HG02623 (cell line): Measurements from ENCODE around the gene ZBTB7C.
"Not testable (repeated sequence)": the region's sequence is repeated elsewhere in the genome, so short reads cannot be mapped to it uniquely, and the experiment has no call there.

Experiments
- ATAC-seq: cut with Tn5 transposase; IDR thresholded peaks from one replicate; pipeline ENCODE4 v1.9.1; 2021; ENCODE audit warnings: moderate library complexity; ENCODE audit not compliant: unreplicated experiment

The ZBTB7C gene

GRCh38 chr18:48408727-48409590 is at the start of gene ZBTB7C:
ZBTB7C (minus strand) TSS chr18:48409383.
- ATAC-seq, result no peak

DNA sequence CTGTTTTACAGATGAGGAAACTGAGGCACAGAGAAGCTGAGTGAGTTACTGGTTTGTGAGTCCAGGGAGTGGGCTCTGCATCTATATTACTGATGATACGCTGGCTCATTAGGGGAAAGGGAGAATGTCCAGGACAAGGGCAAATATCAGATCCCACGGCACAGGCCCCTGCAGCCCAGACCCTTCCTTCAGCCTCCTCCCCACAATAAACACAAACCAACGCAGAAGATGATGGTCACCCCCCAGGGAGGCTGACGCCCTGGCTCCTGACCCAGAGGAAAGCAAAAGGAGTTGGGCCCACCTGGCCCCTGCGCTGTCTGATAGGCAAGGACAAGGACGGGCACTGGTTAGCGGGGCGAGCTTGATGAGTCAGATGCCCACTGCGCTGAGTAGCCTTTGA is 47.7 kb upstream of the ZBTB7C start:
- ATAC-seq, result no peak

DNA sequence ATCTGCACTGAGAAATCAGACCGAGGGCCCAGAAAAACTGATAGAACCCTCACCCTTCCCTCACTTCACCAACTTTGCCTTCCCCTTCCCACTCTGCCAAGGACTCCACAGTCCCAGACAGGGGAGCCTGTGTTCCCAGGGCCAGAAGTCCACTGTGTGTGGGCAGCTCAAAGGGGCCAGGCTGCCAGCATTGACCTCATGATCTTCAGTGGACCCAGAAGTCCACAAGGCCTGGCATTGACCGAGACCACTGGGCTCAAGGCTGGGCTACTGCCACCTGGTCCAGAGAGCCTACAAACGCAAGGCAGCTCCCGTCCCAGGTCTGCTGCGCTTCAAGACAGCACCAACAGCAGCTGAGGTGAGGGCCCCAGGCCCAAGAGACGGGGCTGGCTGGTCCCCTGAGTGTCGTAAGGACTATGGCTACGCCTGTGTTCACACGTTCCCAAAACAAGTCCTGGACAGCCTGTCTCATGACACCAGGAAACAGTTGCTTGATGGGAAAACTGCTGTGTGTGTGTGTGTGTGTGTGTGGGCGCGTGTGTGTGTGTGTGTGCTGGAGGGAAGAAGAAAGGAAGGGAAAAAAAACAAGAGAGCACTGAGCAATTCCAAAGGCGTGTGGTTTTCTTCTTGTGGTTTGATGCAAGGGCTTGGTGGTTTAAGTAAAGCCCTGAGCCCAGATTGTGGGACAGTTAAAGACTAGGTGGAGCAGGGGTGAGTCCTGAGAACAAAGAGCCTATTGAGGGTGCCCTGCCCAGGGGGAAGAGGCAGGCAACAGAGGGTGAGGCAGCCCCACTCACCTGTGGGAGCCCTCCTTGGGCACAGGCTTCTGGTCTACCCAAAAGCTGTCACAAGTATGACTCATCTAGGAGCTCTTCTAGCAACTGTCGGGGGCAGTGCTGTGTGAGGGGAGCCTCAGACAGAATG is 46.6 kb upstream of the ZBTB7C start:
- ATAC-seq, result no peak

DNA sequence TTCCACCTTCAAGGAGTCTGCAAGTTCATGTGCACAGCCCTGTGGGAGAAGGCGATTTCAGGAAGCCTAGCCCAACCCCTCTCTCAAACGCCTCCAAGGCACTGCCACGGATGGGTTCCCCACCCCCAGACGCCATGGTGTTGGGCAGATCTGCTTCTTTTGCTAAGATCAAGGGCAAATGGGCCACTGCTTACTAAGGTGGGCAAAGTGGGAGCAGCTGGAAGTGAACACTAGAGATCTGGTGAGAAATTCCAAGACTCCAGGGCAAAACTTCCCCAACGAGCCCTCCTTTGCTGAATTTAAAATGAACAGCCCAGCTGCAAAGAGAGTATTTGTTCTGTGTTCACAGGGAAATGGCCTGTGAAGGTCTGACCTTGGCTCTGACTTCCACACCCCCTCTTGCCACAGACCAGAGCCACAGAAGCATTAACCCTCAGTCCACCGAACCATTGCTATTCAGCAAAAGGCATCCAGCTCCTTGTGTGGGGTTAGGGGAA is 45.1 kb upstream of the ZBTB7C start:
- ATAC-seq, result no peak

DNA sequence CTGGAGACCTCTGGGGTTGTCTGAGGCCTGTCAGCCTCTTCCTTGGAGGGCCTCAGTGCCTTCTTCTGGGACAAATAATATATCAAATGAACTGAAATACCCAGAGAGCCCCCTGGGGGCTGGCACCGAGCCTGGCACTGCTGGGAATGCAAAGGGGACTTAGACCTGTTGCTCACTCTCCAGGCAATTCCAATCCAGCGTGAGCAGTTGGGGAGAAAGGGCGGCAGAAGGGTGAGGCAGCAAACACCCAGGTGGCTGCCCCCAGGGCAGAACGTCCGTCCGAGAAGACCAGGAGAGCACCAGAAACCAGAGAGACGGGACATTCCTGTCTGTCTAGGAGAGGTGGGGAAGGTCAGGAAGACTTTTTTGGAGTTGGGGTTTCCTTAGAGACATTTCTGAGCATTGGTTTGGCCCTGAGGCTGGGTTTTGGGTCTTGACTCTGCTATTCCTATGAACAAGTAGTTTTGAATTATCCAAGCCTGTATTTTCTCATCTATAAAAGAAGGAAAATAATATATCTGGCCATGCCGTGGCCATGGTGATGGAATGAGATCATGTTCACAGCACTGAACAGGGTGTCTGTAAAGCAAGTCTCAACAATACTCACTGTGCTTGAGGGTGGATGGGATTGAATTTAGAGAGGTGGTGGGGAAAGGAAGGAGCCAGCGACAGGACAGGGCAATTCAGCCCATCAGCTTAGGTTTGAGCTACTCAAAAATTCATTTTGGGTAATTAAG is 44.3 kb upstream of the ZBTB7C start:
- ATAC-seq, result no peak

DNA sequence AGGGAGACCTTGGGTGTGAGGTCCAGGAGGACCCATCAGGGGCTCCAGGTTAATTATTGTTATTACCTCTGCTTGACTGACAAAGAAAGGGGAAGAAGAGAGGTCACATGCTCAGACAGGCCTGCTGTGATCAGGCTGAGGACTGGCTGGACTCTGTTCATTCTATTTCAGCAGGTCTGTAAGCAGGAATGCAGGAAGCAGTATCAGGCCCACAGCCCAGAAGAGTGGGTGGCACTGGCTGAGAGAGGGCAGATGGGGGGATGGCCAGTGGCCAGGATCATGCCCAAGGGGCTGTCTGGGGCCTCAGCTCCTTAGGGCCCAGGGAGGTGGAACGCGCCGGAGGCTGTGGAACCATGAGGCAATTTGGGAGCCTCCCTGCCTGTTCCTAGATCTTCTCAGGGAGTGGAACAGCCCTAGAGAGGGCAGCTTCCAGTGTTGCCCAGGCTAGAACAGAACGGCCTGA is 43.7 kb upstream of the ZBTB7C start:
- no peak for ATAC-seq

- no peak for ATAC-seq
Observed at GRCh38 chr18:48450685-48451084, 41.5 kb upstream of the ZBTB7C start.

DNA sequence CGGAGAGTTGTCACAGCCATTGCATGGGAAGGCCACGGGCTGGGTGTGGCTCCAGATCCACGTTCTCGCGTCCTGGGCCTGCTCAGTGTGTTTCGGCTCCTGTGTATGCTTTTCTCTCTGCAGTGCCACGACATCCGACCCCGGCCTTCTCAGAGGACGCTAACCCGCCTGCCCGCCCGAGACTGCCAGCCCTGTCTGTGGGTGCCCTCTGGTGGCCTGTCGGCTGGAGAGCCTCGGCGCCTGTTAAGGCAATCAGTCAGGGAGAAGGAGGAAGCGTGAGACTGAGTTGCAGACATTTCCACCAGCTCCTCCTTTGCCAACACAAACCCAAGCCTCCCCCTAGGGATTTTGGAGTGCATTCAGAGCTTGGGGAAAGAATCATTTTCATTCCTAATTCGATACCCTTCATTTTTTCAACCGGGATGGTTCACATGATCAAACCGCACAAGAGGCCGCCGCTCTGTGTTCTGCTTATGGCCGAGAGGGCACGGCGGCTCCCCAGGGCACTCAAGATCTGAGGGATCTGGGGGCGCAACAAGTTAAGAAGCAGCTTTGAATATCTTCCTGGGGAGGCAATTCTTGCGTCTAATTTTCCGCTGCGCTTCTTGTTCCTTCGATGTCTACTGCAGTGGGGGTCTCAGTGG is 37.5 kb upstream of the ZBTB7C start:
- ATAC-seq, result no peak

DNA sequence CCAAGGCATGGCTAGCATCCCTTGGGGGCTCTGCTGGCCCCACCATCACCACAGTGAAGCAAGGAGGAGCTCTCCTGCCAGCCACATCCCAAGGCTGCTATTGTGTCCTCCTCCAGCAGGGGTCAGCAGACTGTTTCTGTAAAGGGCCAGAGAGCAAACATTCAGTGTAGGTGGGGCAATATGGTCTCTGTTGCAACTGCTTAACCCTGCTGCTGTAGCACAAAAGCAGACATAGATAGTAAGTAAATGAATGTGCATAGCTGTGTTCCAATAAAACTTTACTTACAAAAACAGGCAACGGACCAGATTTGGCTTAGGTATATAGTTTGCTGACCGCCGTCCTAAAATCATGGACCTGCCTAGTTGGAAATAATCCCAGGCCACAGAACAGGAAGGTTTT is 36.4 kb upstream of the ZBTB7C start:
- no peak for ATAC-seq

GRCh38 chr18:48442761-48443160 is 33.6 kb upstream of the ZBTB7C start:
- ATAC-seq, result no peak

GRCh38 chr18:48441405-48441881 is 32.3 kb upstream of the ZBTB7C start:
- ATAC-seq, result no peak

DNA sequence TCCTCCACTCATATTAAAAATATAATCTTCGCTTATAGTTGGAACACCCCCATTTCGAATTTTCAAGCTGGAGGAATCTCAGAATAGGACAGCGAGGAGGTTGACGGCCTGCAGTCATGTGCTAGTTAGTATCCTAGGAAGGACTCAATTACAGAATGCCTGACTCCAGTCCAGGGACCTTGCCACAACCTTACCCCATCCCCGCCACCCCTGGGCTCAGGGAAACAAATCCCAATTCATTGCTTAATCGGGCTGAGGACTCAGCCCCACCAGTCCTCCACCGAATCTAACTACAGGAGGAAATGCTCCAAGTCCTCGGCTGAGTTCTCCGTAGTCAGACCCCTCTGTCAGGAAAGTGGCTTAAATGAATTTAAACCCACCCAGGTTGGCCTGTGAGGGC is 31.7 kb upstream of the ZBTB7C start:
- ATAC-seq, result no peak

- no peak for ATAC-seq
Observed at GRCh38 chr18:48436907-48437306, 27.7 kb upstream of the ZBTB7C start.

- ATAC-seq, result not testable (repeated sequence)
Observed at GRCh38 chr18:48434382-48434781, 25.2 kb upstream of the ZBTB7C start.

DNA sequence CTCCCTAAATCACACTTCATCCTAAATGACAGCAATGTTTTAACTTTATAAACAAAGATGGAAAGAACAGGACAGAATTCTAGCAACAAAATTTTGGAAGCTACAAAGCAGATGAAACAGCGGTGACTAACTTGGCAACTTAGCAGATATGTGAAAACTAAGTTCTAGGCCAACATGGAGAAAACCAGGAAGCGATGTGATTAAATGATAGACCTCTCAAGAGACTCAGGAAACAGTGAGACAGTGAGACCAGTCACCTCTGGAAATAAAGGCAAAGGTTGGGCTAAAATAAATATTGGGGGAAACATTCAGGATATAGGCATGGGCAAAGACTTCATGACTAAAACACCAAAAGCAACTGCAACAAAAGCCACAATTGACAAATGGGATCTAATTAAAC is 24.4 kb upstream of the ZBTB7C start:
- no peak for ATAC-seq

DNA sequence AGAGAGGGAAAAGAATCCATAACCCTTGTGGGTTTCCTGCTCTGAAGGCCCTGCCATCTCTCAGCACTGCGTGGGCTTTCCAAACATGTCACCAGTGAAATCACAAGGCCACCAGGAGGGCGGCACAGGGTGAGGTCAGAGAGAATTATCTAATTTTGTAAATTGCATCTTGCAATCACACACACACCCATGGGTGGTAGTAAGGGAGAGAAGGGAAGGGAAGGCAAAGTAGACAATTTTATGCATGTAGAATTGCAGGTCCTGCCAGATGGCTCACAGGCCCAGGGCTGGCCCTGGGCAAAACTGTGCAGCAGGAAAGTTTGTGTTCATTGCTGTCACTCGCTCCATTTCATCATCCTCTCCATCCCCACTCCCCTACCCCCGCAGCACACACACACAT is 21.0 kb upstream of the ZBTB7C start:
- no peak for ATAC-seq

DNA sequence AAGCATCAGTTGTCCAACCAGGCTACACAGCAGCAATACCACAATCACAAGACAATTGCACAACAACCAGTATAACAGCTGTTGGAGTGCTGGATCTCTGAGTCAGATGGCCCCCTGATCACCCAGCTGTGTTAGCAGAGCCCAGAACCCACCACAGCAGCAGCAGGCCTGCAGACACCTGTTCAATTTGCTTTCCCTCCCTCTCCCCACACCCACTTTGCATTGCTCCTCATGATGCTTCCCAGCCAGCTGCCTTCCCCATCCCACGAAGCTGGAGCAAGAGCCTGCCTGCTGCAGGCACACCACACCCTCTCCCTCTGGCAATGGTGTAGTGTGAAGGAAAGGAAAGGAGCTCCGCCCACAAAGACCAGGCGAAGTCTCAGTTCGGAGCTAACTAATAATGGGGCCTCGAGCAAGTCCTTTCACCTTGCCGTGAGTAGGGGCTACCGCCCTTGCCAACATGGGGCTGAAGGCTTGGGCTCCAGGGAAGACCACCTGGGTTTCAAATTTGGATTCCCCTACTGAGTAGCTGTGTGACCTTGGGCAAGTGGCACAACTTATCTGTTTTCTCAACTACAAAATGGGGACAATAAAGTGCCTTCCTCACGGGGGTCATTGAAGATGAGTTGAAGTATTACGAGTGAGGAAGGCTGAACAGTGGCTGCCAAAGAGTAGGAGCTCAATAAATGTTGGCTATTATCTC is 19.4 kb upstream of the ZBTB7C start:
- ATAC-seq, result no peak

DNA sequence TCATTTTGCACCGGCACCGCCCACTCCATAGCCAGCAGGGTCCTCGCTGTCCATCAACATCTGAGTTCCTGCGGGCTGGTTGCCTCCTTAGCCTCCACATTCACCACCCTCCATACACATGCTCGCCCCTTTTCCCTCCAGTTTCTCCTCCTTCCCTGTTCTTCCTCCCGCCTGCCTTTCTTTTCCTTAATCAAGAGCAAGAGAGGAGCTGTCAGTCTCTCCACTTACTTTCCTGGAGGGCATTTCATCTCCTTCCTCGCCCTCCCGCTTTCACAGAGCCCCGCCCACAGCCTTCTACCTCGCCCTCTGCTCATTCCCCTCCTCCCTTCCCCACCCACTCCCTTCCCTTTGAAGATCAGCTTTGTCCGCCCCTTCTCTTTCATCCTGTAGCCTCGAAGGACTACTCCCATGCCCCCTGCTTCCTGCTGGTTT is 13.8 kb upstream of the ZBTB7C start:
- ATAC-seq, result no peak

DNA sequence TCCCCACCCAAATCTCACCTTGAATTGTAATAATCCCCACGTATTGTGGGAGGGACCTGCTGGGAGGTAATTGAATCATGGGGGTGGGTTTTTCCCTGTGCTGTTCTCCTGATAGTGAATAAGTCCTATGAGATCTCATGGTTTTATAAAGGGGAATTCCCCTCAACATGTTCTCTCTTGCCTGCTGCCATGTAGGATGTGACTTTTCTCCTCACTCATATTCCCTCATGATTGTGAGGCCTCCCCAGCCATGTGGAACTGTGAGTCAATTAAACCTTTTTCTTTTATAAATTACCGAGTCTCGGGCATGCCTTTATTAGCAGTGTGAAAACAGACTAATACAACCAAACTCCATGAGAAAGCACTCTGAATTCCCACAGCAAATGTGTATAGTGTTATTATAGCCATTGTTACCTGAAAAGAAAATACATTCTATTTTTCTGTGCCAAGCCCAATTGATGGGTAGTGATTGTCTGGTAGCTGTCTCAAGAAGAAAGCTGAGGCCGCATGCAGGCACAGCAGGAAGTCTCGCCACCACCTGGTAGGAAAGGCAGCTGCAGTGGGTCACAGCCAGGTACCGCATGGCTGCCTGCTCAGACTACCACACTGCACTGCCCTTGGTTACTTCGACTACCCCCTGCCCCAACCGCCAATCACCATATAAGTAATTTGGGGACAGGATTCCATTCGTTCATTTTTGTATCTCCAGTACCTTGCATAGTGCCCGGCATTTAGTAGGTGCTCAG is 10.3 kb upstream of the ZBTB7C start:
- ATAC-seq, result no peak
